OCI-M2 (cell line): ENCODE measurements around the gene ARAP1.

Experiments used
- DNase-seq: peaks from one replicate; lab custom pipeline; 2025; ENCODE audit not compliant: unreplicated experiment; lab: John Stamatoyannopoulos, UW

Gene ARAP1

GRCh38 chr11:72642043-72642883 lies 109.9 kb downstream of the ARAP1 start:
- DNase-seq, result no peak

- DNase-seq, result no peak
Measured at GRCh38 chr11:72641522-72642042, 110.6 kb downstream of the ARAP1 start.

GRCh38 chr11:72639502-72640375 lies 112.5 kb downstream of the ARAP1 start:
- no peak for DNase-seq

GRCh38 chr11:72637926-72638325 lies 114.3 kb downstream of the ARAP1 start:
- DNase-seq, result no peak

GRCh38 chr11:72637198-72637597 lies 115.0 kb downstream of the ARAP1 start:
- no peak for DNase-seq

GRCh38 chr11:72636376-72636775 lies 115.8 kb downstream of the ARAP1 start:
- no peak for DNase-seq

GRCh38 chr11:72635933-72636332 lies 116.3 kb downstream of the ARAP1 start:
- no peak for DNase-seq

- no peak for DNase-seq
Measured at GRCh38 chr11:72635309-72635915, 116.8 kb downstream of the ARAP1 start.
